HUES48 (cell line): ENCODE results near the gene CNIH3.

Source experiments
- H3K27ac ChIP-seq: one replicate; pipeline ENCODE4 v1.7.0; 2013; ENCODE audit warnings: low read depth, low read length, inconsistent platforms
- H3K27me3 ChIP-seq: 2 replicates; pipeline ENCODE4 v1.6.1; 2013; ENCODE audit warnings: mild to moderate bottlenecking, low read length; ENCODE audit not compliant: control insufficient read depth, insufficient read depth
- H3K36me3 ChIP-seq: 2 replicates; pipeline ENCODE4 v1.6.1; 2013; ENCODE audit warnings: low read length; ENCODE audit not compliant: control insufficient read depth, insufficient read depth
- H3K4me1 ChIP-seq: 2 replicates; pipeline ENCODE4 v1.6.1; 2013; ENCODE audit warnings: mild to moderate bottlenecking, low read length; ENCODE audit not compliant: control insufficient read depth, insufficient read depth
- H3K4me3 ChIP-seq: 2 replicates; pipeline ENCODE4 v1.5.1; 2013; ENCODE audit warnings: mild to moderate bottlenecking, low read depth, low read length
- H3K9ac ChIP-seq: 2 replicates; pipeline ENCODE4 v1.6.1; 2013; ENCODE audit warnings: mild to moderate bottlenecking, low read depth, low read length, moderate library complexity
- H3K9me3 ChIP-seq: 2 replicates; pipeline ENCODE4 v1.6.1; 2013; ENCODE audit warnings: low read length; ENCODE audit not compliant: control insufficient read depth, insufficient read depth

The CNIH3 gene

GRCh38 chr1:224629965-224630364 lies 13.8 kb downstream of the CNIH3 start:
- H3K27ac ChIP-seq: no peak overlapping the region
- peaks cover 10% of the 10 kb centered on the region for H3K4me1 ChIP-seq
- no peaks in the 10 kb centered on the region for H3K36me3 ChIP-seq
- no peaks in the 10 kb centered on the region for H3K27me3 ChIP-seq
- H3K9ac ChIP-seq: no peak overlapping the region
- H3K4me3 ChIP-seq: no peak overlapping the region
- H3K9me3 ChIP-seq: no peaks in the 10 kb centered on the region

DNA sequence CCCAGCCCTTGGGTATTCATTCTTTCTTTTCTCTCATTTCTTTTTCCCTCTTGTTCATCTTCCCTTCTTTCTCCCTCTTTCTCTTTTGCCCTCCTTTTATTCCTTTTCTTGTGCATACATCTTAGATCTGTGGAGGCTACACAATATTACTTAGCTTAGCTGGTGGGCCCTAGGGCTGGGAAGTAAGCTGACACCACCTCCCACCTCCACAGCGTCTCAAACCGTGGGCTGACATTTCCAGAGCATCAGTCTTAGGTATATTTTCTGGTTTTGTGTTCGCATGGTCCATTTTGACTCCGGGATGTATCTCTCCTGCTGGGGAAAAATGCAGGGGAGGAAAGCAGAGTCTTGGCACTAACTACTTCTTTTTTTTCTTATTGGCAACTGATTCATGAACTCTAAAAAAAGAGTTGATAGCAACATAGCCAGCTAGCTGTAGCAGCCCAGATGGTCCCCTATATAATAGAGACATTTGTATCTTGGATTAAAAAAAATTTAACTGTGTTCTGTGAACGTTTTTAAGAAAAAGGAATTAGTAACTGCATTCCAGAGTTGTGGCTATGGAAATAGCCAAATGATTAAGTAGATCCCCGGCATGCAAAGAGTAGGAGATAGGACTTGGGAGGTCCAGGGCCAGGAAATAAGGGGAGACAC lies 15.5 kb downstream of the CNIH3 start:
- peaks cover 10% of the 10 kb centered on the region for H3K4me1 ChIP-seq
- H3K36me3 ChIP-seq: no peaks in the 10 kb centered on the region
- no peak overlapping the region for H3K9ac ChIP-seq
- H3K9me3 ChIP-seq: no peaks in the 10 kb centered on the region
- no peak overlapping the region for H3K4me3 ChIP-seq
- no peaks in the 10 kb centered on the region for H3K27me3 ChIP-seq
- H3K27ac ChIP-seq: no peak overlapping the region

GRCh38 chr1:224632381-224632871 lies 16.3 kb downstream of the CNIH3 start:
- H3K4me3 ChIP-seq: no peak overlapping the region
- no peak overlapping the region for H3K9ac ChIP-seq
- no peak overlapping the region for H3K27ac ChIP-seq
- H3K27me3 ChIP-seq: no peaks in the 10 kb centered on the region
- H3K36me3 ChIP-seq: no peaks in the 10 kb centered on the region
- H3K9me3 ChIP-seq: no peaks in the 10 kb centered on the region
- H3K4me1 ChIP-seq: peaks cover 10% of the 10 kb centered on the region

- Histone ChIP-seq H3K9ac (no peak overlapping the region), H3K27me3 (no peaks in the 10 kb centered on the region), H3K27ac (no peak overlapping the region), H3K36me3 (no peaks in the 10 kb centered on the region), H3K9me3 (no peaks in the 10 kb centered on the region), H3K4me3 (no peak overlapping the region), H3K4me1 (peaks cover 10% of the 10 kb centered on the region)
Measured at GRCh38 chr1:224632921-224633321, 16.8 kb downstream of the CNIH3 start.

DNA sequence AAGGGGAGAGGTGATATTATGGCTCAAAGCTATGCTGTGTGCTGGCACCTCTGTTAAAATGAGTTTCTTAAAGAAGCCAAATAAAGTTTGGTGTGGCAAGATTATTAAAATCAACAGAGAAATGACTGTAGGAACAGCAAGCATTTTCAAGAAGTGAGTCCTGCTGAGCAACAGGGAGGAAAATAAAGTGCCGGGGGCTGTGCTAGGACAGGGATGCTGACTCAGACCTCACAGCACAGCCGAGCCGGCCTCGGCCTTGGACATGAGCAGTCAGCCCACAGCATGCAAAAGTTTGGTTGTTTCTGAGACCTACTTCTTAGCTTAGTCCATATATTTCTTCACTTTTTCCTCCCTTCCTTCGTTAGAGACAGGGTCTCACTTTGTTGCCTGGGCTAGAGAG lies 19.2 kb downstream of the CNIH3 start:
- H3K9me3 ChIP-seq: no peaks in the 10 kb centered on the region
- peaks cover 10% of the 10 kb centered on the region for H3K4me1 ChIP-seq
- no peak overlapping the region for H3K4me3 ChIP-seq
- H3K27ac ChIP-seq: no peak overlapping the region
- H3K36me3 ChIP-seq: no peaks in the 10 kb centered on the region
- no peak overlapping the region for H3K9ac ChIP-seq
- no peaks in the 10 kb centered on the region for H3K27me3 ChIP-seq

DNA sequence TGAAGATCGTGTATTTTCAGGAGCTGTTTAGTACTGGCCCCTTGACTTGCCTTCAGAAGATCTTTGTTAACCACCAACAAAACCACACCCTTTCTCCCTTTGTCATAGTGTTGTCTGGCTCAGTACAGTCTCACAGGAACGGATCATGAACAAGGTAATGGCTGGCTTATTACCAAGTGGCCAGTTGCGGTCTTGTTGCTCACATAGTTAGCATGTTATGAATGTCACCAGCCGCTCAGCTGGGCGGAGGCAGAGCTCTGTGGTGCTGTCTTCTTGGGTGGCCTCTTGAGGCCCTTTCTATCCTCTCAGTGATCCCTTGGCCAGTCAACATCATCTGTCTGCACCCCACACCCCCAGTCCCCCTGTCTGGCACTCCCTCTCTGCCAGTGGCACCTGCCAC lies 21.4 kb downstream of the CNIH3 start:
- Histone ChIP-seq H3K36me3 (no peaks in the 10 kb centered on the region), H3K4me3 (no peak overlapping the region), H3K27ac (no peak overlapping the region), H3K9ac (no peak overlapping the region), H3K9me3 (no peaks in the 10 kb centered on the region), H3K27me3 (no peaks in the 10 kb centered on the region), H3K4me1 (peaks cover 7% of the 10 kb centered on the region)

DNA sequence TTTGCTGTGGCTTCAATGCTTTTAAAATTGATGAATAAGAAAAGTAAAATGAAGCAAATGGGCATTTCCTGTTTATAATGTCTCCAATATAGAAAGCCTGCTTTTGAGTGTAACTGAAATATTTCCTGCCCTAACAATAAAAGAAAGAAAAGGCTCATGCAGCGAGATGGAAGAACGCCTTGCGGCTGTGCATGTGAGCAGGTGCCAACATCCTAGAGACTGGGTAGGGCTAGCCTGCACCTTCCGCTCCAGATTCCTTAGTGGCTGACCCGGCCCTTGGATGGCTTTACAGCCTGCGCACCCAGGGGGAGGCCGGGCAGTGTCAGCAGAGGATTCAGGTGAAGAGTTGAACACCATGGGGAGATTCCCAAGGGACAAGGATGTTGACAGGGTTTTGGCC lies 21.8 kb downstream of the CNIH3 start:
- Histone ChIP-seq H3K4me3 (no peak overlapping the region), H3K36me3 (no peaks in the 10 kb centered on the region), H3K4me1 (peaks cover 3% of the 10 kb centered on the region), H3K27ac (no peak overlapping the region), H3K27me3 (no peaks in the 10 kb centered on the region), H3K9me3 (no peaks in the 10 kb centered on the region), H3K9ac (no peak overlapping the region)

GRCh38 chr1:224639426-224639975 lies 23.4 kb downstream of the CNIH3 start:
- H3K4me3 ChIP-seq: no peak overlapping the region
- no peak overlapping the region for H3K9ac ChIP-seq
- peak overlapping the region; percentile 60 for H3K27ac ChIP-seq
- no peaks in the 10 kb centered on the region for H3K4me1 ChIP-seq
- no peaks in the 10 kb centered on the region for H3K36me3 ChIP-seq
- H3K9me3 ChIP-seq: no peaks in the 10 kb centered on the region
- H3K27me3 ChIP-seq: no peaks in the 10 kb centered on the region

DNA sequence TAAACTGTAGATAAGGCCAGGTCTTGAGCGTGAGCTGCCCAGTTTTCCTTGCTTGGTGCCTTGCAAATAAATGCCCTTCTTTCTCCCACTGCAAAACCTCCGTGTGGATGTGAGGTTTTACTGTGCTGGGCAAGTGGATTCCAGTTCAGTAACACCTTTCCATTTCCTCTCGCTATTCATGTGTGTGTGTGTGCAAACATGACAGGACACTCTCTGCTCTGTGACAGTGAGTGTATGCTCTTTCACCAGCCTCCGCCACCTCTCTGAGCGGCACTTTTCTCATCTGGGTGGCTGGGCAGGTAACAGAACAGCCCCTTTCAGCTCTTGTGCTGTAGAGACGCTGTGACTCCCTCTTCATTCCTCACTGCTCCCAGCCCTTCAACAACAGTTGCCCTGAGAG lies 23.9 kb downstream of the CNIH3 start:
- H3K27ac ChIP-seq: peak overlapping the region; percentile 60
- no peaks in the 10 kb centered on the region for H3K36me3 ChIP-seq

DNA sequence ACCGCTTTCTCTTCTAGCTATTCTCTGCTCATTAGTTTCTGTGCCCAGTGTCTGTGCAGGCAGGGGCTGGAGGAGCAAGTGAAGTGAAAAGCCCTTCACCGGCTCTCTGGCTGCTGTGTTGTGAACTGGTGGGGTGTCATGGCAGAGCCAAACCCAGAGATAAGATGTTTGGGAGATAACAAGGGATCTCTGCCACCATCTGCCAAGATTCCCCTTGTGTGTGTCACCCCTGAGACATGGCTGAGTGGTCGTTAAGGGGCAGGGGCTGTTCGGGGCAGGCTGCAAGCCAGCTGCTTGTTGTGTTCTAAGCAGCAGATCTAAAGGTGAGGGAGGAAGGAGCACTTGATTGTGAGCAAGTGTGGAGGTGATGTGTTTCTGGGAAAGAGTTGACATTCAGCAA lies 24.5 kb downstream of the CNIH3 start:
- Histone ChIP-seq H3K4me1 (no peaks in the 10 kb centered on the region), H3K9me3 (no peaks in the 10 kb centered on the region), H3K27me3 (no peaks in the 10 kb centered on the region), H3K27ac (no peak overlapping the region), H3K4me3 (no peak overlapping the region), H3K36me3 (no peaks in the 10 kb centered on the region), H3K9ac (no peak overlapping the region)

More for the DNA sequence above, 23.9 kb downstream of the CNIH3 start:
- H3K4me3 ChIP-seq: no peak overlapping the region
- no peak overlapping the region for H3K9ac ChIP-seq
- H3K27me3 ChIP-seq: no peaks in the 10 kb centered on the region
- H3K4me1 ChIP-seq: no peaks in the 10 kb centered on the region
- H3K9me3 ChIP-seq: no peaks in the 10 kb centered on the region

- no peak overlapping the region for H3K27ac ChIP-seq
Measured at GRCh38 chr1:224641030-224641429, 24.9 kb downstream of the CNIH3 start.

More at GRCh38 chr1:224641030-224641429, 24.9 kb downstream of the CNIH3 start:
- Histone ChIP-seq H3K27me3 (no peaks in the 10 kb centered on the region), H3K4me1 (no peaks in the 10 kb centered on the region), H3K9ac (no peak overlapping the region), H3K9me3 (no peaks in the 10 kb centered on the region), H3K4me3 (no peak overlapping the region), H3K36me3 (no peaks in the 10 kb centered on the region)
